Testis (tissue), 2 donors: ENCODE results near the gene ADCY5.

ENCODE experiments used
- POLR2A ChIP-seq: fragments of 450-650 bp; IDR thresholded peaks from one replicate; pipeline ENCODE4 v1.6.1; 2017; ENCODE audit warnings: antibody characterized with exemption, mild to moderate bottlenecking, moderate library complexity
- TF ChIP-seq, protein P1 (sequence below), 3 experiments: fragments of 450-650 bp in 2 of 3; fragments of 200-600 bp in 1 of 3; sonication (generic) in 1 of 3; IDR thresholded peaks; one replicate each; pipeline ENCODE4 v1.5.1; 2016 to 2019; ENCODE audit warnings: antibody characterized with exemption in 3 of 3, mild to moderate bottlenecking in 2 of 3, moderate library complexity in 1 of 3

DNA sequence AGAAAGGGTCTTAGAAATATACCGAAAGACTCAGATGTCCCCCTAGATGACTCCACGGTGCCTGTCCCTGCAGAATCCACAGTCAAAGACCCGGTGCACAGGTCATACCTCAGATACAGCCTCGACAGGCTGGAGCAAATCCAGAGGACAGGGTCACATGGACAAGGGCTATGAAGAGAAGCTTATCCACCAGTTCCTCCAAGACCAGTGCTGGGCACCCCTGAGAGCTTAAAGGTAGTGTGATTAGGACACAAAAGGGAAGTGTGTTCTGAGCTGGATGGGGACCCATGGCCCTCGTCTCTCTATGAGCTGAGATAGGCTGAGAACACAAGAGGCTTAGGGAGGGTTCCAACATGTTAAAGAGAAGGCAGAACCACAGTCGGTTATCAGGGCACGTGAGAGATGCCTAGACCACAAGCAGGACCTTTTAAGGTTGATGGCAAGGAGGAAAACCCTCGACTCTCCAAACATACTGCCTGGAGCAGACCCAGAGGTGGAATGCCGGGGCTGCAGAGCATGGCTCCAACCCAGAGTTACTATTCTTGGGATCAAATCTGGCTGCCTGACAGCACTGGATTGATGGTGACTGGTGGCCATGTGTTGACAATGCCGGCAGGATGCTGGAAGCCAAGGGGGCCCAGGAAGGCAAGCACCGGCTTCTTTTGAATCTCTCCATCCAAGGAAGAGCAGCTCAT is 46.9 kb downstream of the ADCY5 start:
- TF ChIP-seq, protein P1, sequence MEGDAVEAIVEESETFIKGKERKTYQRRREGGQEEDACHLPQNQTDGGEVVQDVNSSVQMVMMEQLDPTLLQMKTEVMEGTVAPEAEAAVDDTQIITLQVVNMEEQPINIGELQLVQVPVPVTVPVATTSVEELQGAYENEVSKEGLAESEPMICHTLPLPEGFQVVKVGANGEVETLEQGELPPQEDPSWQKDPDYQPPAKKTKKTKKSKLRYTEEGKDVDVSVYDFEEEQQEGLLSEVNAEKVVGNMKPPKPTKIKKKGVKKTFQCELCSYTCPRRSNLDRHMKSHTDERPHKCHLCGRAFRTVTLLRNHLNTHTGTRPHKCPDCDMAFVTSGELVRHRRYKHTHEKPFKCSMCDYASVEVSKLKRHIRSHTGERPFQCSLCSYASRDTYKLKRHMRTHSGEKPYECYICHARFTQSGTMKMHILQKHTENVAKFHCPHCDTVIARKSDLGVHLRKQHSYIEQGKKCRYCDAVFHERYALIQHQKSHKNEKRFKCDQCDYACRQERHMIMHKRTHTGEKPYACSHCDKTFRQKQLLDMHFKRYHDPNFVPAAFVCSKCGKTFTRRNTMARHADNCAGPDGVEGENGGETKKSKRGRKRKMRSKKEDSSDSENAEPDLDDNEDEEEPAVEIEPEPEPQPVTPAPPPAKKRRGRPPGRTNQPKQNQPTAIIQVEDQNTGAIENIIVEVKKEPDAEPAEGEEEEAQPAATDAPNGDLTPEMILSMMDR (IDR thresholded peaks at IDR 0.05), result no peak
- no peak for TF ChIP-seq POLR2A
